GM21381 (cell line): ENCODE measurements around the gene NELFE.
"Not testable (repeated sequence)": the region's sequence is repeated elsewhere in the genome, so short reads cannot be mapped to it uniquely, and the experiment has no call there.

Experiments used
- ATAC-seq: cut with Tn5 transposase; IDR thresholded peaks from one replicate; pipeline ENCODE4 v1.9.1; 2021; ENCODE audit warnings: mild to moderate bottlenecking, moderate library complexity; ENCODE audit not compliant: unreplicated experiment

Gene NELFE

GRCh38 chr6:31919624-31920303 is 39.0 kb downstream of the NELFE start:
- no peak for ATAC-seq

DNA sequence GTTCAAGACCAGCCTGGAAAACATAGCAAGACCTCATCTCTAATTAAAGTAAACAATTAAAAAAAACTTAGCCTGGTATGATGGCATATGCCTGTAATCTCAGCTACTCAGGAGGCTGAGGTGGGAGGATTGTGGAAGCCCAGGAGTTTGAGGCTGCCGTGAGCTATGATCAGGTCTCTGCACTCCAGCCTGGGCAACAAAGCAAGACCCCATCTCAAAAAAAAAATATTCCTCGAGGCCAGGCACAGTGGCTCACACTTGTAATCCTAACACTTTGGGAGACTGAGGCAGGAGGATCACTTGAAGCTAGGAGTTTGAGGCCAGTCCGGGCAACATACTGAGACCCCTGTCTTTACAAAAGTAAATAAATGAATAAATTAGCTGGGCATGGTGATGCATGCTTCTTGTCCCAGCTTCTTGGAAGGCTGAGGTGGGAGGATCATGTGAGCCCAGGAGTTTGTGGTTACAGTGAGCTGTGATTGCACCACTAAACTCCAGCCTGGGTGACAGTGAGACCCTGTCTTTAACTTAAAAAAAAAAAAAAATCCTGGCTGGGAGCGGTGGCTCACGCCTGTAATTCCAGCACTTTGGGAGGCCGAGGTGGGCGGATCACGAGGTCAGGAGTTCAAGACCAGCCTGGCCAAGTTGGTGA is 40.6 kb downstream of the NELFE start:
- ATAC-seq, result no peak

DNA sequence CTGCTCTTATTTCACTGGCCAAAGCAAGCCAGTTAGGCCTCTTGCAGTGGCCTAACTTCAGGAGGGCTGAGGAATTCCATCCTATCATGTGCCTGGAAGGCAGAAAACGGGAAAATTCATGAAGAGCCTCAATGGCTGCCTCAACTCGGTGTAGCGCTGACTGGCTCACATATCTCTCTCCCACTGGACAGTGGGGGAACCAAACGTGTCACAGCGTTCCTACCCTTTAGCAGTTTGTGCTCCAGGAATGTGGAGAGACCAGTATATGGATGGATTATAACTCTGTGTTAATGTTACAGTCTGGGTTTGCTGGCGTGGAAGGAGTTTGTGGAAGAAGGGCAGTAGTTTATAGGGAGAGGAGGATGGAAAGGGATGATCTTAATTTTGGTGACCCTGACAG is 43.0 kb downstream of the NELFE start:
- no peak for ATAC-seq

DNA sequence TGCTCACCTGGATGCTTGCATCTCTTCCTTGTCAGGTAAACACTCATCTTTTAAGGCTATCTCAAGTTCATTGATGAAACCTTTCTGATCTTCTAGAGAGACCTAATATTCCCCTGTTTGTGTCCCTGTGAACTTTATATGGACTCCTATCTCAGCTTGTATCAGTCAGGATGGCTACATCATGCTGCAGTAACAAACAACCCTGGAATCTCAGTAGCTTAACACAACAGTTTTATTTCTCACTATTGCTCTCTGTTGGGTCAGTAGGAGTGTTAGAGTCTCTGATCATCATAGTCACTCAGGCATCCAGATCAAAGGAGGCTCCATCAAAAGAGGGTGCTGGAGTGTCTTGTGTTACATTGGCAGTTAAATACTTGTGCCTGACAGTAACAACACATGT is 43.4 kb downstream of the NELFE start:
- no peak for ATAC-seq

DNA sequence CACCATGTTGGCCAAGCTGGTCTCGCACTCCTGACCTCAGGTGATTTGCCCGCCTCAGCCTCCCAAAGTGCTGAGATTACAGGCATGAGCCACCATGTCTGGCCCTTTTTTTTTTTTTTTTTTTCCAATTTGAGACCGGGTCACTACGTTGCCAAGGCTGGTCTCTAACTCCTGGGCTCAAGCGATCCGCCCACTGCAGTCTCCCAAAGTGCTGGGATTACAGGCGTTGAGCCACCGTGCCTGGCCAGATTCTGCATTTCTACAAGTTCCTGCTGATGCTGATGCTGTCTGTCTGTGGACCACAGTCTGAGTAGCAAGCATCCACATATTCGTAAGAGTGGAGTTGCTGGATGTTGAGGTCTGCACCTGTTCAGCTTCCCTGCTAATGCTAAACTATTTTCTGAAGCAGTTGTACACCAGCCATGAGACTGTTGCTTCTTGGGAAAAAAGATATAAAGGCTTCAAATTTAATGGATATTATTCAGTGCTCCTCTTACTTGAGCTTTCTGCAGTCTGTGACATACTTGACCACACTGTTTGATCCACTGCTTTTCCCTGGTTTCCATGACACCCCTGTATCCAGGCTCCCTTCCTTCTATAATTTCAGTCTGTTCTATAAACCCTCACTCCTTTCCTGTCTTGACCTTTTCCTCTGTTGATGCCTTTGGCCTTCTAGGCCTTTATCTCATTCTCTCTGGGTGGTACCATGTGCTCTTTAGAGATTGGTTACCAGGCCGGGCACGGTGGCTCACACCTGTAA is 46.8 kb downstream of the NELFE start:
- no peak for ATAC-seq

DNA sequence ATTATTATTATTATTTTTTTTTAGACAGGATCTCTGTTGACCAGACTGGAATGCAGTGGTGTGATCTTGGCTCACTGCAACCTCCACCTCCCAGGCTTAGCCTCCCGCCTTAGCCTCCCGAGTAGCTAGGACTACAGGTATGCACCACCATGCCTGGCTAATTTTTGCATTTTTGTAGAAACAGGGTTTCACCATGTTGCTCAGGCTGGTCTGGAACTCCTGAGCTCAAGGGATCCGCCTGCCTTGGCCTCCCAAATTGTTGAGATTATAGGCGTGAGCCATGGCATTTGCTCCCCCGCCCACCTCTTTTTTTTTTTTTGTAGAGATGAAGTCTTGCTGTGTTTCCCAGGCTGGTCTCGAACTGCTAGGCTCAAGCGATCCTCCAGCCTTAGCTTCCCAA is 49.5 kb downstream of the NELFE start:
- ATAC-seq, result not testable (repeated sequence)

DNA sequence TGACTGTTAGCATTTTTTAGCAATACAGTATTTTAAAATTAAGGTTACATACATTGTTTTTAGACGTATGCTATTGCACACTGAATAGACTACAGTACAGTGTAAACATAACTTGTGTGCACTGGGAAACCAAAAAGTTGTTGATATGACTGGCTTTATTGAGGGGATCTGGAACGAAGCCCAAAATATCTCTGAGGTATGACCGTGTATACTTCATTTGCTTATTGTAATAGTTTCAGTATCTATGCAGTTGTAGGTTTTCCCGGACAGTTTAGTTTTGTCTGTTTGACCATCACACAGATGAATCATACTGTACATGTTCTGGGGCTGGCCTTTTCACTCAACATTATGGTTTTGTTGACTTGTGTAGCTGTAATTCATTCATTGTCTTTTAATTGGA is 50.0 kb downstream of the NELFE start:
- ATAC-seq, result peak; percentile 81

DNA sequence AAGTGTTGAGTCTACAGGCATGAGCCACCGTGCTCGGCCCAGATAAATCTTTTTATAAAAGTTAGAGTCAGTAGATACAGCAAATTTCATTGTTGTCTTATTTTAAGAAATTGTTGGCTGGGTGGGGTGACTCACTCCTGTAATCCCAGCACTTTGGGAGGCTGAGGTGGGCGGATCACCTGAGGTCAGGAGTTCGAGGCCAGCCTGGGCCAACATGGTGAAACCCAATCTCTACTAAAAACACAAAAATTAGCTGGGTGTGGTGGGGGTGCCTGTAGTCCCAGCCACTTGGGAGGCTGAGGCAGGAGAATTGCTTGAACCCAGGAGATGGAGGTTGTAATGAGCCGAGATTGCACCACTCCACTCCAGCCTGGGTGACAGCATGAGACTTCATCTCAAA is 50.5 kb downstream of the NELFE start:
- ATAC-seq, result not testable (repeated sequence)

- no peak for ATAC-seq
Observed at GRCh38 chr6:31907158-31907813, 51.5 kb downstream of the NELFE start.

- not testable (repeated sequence) for ATAC-seq
Observed at GRCh38 chr6:31906727-31907126, 52.0 kb downstream of the NELFE start.

- no peak for ATAC-seq
Observed at GRCh38 chr6:31906122-31906521, 52.6 kb downstream of the NELFE start.

GRCh38 chr6:31905041-31905440 is 53.7 kb downstream of the NELFE start:
- ATAC-seq, result no peak

GRCh38 chr6:31903957-31904356 is 54.8 kb downstream of the NELFE start:
- no peak for ATAC-seq
